ENCODE measurements around the gene TAPT1.
"Not testable (repeated sequence)": the region's sequence is repeated elsewhere in the genome, so short reads cannot be mapped to it uniquely, and the experiment has no call there.

TAPT1 gene

GRCh38 chr4:16155528-16156169 is 70.6 kb downstream of the TAPT1 start:
- DNase-seq = peak in 1 of 42 donors; percentile 5
- intact Hi-C loops (cut with DNase I) = no loop called here

DNA sequence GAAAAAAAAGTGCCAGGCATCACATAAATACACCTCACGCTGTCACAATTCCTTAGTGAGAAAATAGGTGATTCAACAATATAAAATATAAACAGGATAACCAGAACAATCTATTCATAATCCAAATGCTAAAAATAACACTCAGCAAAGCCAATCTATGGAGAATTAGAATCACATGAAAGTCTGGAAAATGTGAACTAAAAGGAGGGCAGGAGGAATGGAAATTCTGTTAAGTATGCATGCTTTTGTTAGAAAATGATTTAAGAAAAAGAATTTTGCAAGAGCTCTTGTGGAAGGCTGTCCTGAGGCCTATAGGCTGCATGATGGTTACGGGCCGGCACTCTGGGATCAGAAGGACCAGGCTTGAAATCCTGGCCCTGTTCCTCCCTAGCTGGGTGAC is 71.8 kb downstream of the TAPT1 start:
- DNase-seq = peak in 1 of 42 donors; percentile 23
- intact Hi-C loops (cut with DNase I) = no loop called here

GRCh38 chr4:16150716-16151115 is 75.6 kb downstream of the TAPT1 start:
- intact Hi-C loops (cut with DNase I) = no loop called here
- no peak for DNase-seq

GRCh38 chr4:16144913-16145312 is 81.4 kb downstream of the TAPT1 start:
- intact Hi-C loops (cut with DNase I); DNase-seq: not testable (repeated sequence)

DNA sequence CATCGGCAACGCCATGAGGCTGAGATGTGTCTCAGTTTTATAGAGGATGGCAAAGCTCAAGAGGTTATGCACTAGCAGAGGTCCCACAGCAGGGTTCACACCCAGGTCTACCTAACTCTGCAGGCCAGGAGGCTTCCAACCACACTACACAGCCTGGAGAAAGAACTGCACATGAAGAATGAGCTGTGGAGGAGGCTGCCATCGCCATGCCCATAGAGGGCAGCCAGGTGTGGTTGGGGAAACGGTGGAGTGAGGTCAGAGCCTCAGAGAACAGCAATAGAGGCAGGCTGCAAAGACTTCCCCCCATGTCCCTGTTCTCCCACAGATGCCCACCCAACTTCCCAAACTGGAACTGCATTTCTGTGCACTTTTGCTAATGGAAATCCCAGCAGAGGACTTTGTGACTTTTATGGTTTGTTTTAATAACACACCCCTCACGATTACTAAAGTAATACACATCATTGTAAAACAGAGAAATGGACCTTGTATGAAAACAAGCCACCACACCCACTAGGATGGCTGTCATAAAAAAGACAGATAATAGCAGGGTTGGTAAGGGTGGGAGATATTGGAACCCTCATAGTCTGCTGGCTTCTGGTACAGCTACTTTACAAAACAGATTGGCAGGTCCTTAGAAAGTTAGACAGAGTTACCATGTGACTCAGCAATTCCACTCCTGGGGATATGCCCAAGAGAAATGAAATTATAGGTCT is 83.5 kb downstream of the TAPT1 start:
- intact Hi-C loops (cut with DNase I) = no loop called here
- no peak for DNase-seq

- intact Hi-C loops (cut with DNase I) = no loop called here
- DNase-seq = no peak
Measured at GRCh38 chr4:16140879-16141249, 85.4 kb downstream of the TAPT1 start.

DNA sequence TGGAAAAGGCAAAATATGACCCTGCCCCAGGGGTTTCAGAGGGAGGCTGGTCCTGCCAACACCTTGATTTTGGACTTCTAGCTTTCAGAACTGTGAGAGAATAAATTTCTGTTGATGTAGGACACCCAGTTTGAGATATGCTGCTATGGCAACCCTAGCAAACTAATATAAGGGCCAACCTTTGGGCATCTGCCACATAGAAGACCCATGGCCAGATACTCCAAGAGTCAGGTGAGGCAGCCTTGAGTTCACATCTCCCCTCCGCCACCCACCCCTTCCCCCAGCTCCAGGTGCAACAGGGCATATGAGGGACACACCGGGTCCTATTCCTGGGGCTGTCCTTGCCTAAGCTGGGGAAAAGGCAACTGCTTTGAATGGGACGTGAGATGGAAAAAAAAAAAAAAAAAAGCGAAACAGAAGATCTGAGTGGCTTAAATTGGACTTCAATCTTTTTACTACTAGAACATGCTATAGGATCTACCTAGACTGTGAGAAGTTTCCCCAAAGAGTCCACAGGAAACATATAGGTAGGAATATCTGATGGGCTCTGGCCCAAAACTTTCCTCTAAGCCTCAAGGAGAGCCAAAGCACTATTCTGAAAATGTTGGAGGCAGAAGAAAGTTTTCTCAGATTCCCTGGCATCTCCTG is 85.9 kb downstream of the TAPT1 start:
- no peak for DNase-seq
- intact Hi-C loops (cut with DNase I) = no loop called here

- intact Hi-C loops (cut with DNase I) = no loop called here
- DNase-seq = no peak
Measured at GRCh38 chr4:16139066-16139945, 87.0 kb downstream of the TAPT1 start.

- intact Hi-C loops (cut with DNase I) = no loop called here
- no peak for DNase-seq
Measured at GRCh38 chr4:16136827-16137226, 89.4 kb downstream of the TAPT1 start.

- intact Hi-C loops (cut with DNase I) = no loop called here
- DNase-seq = no peak
Measured at GRCh38 chr4:16136311-16136710, 90.0 kb downstream of the TAPT1 start.

DNA sequence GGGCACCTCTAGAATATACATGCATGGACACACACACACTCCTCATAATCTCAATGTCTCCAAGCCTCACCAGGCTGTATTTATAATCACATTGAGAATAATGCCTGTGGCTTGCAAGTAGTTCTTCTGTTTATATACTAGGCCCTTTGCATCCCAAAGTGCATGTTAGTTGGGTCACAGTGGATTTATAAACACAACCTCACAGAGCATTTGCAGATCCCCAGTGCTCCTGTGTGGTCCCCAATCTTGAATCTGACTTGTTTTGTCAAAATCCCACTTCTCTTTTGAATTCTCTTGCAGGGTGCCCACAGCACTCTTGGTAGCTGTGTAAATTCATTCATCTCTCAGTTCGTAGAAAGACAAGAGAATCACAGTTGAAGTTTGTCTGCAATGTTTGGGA is 92.9 kb downstream of the TAPT1 start:
- intact Hi-C loops (cut with DNase I) = no loop called here
- no peak for DNase-seq

DNA sequence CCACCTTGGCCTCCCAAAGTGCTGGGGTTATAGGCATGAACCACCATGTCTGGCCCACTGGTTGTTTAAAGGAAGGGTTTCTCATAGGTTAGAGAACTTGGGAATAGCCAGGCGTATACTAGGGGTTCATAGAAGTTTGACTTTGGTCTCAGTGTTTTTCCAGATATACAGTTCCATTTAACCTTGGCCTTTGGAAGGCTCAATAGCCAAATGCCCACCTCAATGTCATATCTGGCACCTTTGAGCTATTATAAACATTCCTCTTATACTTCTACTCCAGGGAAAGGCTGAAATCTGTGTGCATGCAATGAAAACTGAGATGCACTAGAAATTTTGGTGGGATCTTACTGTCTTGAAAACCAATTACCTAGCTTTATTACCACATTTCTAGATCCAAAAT is 95.0 kb downstream of the TAPT1 start:
- no peak for DNase-seq
- intact Hi-C loops (cut with DNase I) = no loop called here

DNA sequence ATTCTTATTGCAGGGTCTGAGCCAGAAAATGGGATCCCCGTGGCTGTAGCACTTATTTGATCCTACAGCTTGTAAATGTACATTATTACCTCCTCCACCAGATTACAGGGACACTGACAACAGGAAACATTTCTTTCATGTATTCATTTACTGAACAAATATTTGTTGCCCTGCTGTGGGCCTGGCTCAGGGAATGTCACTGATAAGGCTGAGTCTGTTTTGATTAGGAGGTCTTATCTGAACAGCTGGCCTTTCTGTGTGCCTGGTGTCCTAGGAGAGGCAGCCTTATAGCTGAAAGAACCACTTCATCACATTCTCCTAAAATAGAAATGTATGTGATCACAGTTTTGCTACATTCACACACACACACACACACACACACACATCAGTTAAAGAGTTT is 96.9 kb downstream of the TAPT1 start:
- no peak for DNase-seq
- intact Hi-C loops (cut with DNase I) = no loop called here

- intact Hi-C loops (cut with DNase I) = no loop called here
- DNase-seq = no peak
Measured at GRCh38 chr4:16126714-16127113, 99.6 kb downstream of the TAPT1 start.

GRCh38 chr4:16125571-16126445 is 100.5 kb downstream of the TAPT1 start:
- intact Hi-C loops (cut with DNase I) = no loop called here
- DNase-seq = no peak

DNA sequence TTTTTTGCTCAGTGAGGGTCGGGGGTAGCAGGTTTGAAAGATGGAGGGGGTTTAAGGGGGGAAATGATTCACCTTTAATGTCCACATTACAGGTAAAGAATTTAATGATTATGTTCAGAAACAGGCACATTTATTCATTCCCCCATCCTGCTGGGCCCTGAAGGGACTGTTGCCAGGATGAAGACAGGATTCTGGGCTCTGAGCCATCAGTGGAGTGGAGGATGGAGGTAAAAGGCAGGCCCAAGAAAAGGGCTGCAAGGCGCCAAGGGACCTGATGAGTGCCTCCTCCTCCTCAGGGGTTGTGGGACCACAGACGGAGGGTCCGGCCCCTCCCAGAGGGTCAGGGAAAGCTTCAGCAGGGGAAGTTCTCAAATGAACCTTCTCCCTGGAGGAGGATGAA is 102.0 kb downstream of the TAPT1 start:
- DNase-seq = no peak
- intact Hi-C loops (cut with DNase I) = no loop called here

GRCh38 chr4:16123356-16124084 is 102.8 kb downstream of the TAPT1 start:
- intact Hi-C loops (cut with DNase I) = no loop called here
- no peak for DNase-seq

DNA sequence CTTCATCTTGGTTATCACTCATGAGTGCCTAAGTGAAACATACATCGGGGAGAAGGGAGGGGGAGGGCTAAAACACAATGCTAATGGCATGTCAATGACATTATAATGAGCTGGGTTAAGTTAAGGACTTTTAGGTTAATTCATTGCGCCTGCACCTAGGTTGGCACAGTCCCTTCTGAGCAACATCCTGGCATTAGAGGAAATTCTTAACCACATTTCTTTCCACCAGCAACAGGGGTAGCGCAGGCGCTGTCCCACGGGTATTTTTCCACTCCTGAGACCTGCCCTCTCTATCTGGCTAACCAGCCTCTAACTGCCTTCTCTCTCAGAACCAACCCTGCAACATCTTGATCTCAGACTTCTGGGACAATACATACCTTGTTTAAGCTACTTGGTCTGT is 103.5 kb downstream of the TAPT1 start:
- no peak for DNase-seq
- intact Hi-C loops (cut with DNase I) = no loop called here

Data from head of caudate nucleus (tissue), 42 donors.